ENCODE results near the gene DNAAF5. TPM values are rescaled to one million over a fixed set of nuclear protein-coding genes. Genes with fewer than 3 reads are reported as not detected.

The DNAAF5 gene
- total RNA-seq, 1 donor from 2014 or later, result 22.8 TPM

GRCh38 chr7:757741-758163 is 31.3 kb downstream of the DNAAF5 start:
- intact Hi-C loops (cut with micrococcal nuclease), result no loop called here
- ATAC-seq (no peak), DNase-seq (no peak)

DNA sequence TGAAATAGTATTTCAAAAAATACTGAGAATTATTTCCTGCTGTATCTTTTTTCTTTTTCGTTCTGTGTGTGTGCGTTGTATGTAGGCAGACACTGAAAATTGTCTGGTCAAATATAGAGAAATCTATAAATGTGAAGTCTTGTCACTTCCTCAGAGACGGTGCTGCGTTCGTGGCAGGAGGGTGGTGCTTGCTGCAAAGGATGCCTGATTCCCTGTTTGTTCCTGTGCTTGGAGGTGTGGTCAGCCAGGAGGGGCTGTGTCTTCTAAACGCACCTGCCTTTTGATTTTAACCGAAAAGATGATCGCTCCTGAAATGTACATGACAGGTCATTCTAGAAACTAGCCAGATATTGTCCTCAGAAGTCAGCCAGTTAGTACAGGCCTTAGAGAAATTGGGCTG is 33.1 kb downstream of the DNAAF5 start:
- ATAC-seq (no peak), DNase-seq (no peak)
- intact Hi-C loops (cut with micrococcal nuclease), result no loop called here

- intact Hi-C loops (cut with micrococcal nuclease), result no loop called here
- DNase-seq (no peak), ATAC-seq (no peak)
Measured at GRCh38 chr7:760006-760405, 33.5 kb downstream of the DNAAF5 start.

DNA sequence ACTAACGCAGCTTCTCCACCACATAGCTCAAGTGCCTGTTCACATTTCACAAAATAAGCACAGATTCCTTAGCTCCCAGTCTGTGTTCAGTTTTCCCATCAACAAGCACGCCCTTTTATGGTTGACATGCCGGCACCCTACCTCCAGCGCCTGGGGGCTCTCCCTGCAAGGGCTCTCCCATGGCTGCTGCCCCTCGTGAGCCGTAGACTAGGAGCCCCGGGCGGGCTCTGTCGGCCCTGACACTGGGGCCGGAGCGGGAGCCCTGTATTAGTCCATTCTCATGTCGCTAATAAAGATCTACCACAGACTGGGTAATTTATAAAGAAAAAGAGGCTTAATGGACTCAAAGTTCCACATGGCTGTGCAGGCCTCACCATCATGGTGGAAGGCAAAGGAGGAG is 34.6 kb downstream of the DNAAF5 start:
- DNase-seq, result no peak
- intact Hi-C loops (cut with micrococcal nuclease), result no loop called here
- ATAC-seq, result no peak

- intact Hi-C loops (cut with micrococcal nuclease), result no loop called here
- no peak for ATAC-seq
- no peak for DNase-seq
Measured at GRCh38 chr7:761631-762030, 35.1 kb downstream of the DNAAF5 start.

GRCh38 chr7:762885-763284 is 36.4 kb downstream of the DNAAF5 start:
- intact Hi-C loops (cut with micrococcal nuclease), result no loop called here
- DNase-seq (no peak), ATAC-seq (no peak)

GRCh38 chr7:763762-764161 is 37.3 kb downstream of the DNAAF5 start:
- DNase-seq, result no peak
- intact Hi-C loops (cut with micrococcal nuclease), result no loop called here
- ATAC-seq, result no peak

- no peak for ATAC-seq
Measured at GRCh38 chr7:765383-765782, 38.9 kb downstream of the DNAAF5 start.

DNA sequence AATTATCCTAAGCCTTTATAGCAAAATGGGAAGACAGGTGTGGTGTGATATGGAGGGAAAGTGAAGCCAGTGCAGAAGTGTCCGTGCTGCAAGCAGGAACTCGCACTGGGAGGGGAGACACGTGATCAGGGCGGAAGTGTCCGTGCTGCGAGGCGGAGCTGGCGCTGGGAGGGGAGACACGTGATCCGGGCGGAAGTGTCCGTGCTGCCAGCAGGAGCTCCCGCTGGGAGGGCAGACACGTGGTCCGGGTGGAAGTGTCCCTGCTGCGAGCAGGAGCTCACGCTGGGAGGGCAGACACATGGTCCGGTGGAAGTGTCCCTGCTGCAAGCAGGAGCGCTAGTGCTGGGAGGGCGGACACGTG is 41.1 kb downstream of the DNAAF5 start:
- no peak for ATAC-seq
- intact Hi-C loops (cut with micrococcal nuclease), result no loop called here
- DNase-seq, result no peak

More at GRCh38 chr7:765383-765782, 38.9 kb downstream of the DNAAF5 start:
- DNase-seq, result no peak
- intact Hi-C loops (cut with micrococcal nuclease), result no loop called here

DNA sequence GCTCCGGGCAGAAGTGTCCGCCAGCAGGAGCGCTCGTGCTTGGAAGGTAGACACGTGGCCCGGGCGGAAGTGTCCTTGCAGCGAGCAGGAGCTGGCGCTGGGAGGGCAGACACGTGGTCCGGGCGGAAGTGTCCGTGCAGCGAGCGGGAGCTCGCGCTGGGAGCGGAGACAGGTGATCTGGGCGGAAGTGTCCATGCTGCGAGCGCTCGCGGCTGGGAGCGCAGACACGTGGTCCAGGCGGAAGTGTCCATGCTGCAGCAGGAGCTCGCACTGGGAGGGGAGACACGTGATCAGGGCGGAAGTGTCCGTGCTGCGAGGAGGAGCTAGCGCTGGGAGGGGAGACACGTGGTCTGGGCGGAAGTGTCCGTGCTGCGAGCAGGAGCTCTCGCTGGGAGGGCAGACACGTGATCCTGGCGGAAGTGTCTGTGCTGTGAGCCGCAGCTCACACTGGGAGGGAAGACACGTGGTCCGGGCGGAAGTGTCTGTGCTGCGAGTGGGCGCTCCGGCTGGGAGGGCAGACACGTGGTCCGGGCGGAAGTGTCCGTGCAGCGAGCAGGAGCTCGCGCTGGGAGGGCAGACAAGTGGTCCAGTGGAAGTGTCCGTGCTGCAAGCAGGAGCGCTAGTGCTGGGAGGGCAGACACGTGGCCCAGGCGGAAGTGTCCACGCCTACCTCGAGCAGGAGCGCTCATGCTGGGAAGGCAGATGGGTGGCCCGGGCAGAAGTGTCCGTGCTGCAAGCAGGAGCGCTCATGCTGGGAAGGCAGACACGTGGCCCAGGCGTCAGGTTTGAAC is 41.6 kb downstream of the DNAAF5 start:
- intact Hi-C loops (cut with micrococcal nuclease), result no loop called here
- ATAC-seq, result peak; percentile 3
- DNase-seq, result peak; percentile 59

- intact Hi-C loops (cut with micrococcal nuclease), result no loop called here
- DNase-seq (peak; percentile 80), ATAC-seq (peak; percentile 67)
Measured at GRCh38 chr7:768881-769504, 42.5 kb downstream of the DNAAF5 start.

DNA sequence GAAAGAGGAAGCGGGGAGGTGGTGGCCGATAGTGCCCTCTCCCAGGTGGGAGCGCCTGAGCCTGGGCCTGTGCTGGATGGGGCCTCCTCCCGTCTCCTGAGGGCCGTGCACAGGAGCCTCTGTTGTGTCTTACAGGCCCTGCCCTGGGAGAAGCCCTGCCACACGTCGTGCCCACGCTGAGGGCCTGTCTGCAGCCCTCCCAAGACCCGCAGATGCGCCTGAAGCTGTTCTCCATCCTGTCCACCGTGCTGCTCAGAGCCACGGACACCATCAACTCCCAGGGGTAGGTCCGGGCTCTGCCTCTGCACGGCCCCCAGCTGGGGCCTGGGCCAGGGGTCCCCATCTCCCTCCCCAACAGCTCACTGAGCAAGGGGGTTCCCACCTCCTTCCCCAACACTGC is 43.8 kb downstream of the DNAAF5 start:
- no peak for ATAC-seq
- intact Hi-C loops (cut with micrococcal nuclease), result loop anchor here (10.0 kb wide), 1 partner anchor 446 kb away; no protein-coding TSS in a partner anchor
- no peak for DNase-seq

DNA sequence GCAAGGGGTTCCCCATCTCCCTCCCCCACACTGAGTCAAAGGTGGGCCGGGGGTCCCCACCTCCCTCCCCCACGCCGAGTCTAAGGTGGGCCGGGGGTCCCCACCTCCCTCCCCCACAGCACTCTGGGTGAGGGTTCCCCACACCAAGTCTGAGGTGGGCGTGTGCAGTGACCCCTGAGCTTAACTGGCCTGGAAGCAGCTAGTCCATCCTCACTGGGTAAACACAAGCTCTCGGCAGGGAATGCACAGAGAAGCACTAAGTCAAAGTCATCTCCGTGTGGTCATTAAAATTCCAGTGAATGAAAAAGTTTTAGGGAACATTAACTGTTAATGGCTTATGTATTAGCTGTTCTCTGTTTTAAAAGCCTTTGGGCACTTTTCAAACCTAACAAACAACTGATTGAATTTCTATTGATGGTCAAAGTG is 44.3 kb downstream of the DNAAF5 start:
- DNase-seq, result no peak
- no peak for ATAC-seq
- intact Hi-C loops (cut with micrococcal nuclease), result loop anchor here (10.0 kb wide), 1 partner anchor 446 kb away; no protein-coding TSS in a partner anchor

GRCh38 chr7:771234-772004 is 44.9 kb downstream of the DNAAF5 start:
- intact Hi-C loops (cut with micrococcal nuclease), result loop anchor here (10.0 kb wide), 1 partner anchor 447 kb away; no protein-coding TSS in a partner anchor
- DNase-seq (peak; percentile 85), ATAC-seq (peak; percentile 82)

DNA sequence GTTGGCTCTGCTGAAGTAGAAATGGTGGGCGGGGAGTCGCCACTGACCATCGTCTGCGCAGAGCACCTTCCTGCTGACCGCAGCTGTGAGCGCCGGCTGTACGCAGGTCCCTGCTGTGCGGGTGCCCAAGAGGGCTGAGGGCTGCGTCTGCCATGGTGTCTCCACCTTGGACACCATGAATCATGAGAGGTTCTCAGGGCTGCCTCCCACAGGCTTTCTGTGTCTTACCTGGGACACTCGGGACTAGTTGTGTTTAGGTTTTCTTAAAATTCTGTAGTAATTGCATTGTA is 45.5 kb downstream of the DNAAF5 start:
- ATAC-seq (no peak), DNase-seq (no peak)
- intact Hi-C loops (cut with micrococcal nuclease), result loop anchor here (10.0 kb wide), 1 partner anchor 447 kb away; no protein-coding TSS in a partner anchor

- no peak for ATAC-seq
- no peak for DNase-seq
- intact Hi-C loops (cut with micrococcal nuclease), result loop anchor here (10.0 kb wide), 1 partner anchor 448 kb away; no protein-coding TSS in a partner anchor
Measured at GRCh38 chr7:772392-772791, 45.9 kb downstream of the DNAAF5 start.

- intact Hi-C loops (cut with micrococcal nuclease), result loop anchor here (10.0 kb wide), 1 partner anchor 448 kb away; no protein-coding TSS in a partner anchor
- DNase-seq (no peak), ATAC-seq (no peak)
Measured at GRCh38 chr7:772861-773621, 46.5 kb downstream of the DNAAF5 start.

DNA sequence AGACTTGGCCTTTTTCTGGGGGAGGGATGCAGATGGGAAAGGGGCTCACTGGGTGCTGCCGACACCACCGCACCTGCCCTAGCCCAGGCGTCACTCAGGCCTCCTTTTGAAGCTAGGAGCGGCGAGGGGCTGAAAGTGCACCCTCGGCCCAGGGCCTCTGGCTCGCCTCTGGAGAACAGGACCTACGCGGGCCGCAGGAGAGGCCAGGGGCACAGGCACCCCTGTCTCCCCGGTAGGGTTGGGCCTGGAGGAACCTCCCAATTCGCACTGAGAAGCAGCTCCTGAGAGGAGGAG is 47.1 kb downstream of the DNAAF5 start:
- ATAC-seq (no peak), DNase-seq (no peak)
- intact Hi-C loops (cut with micrococcal nuclease), result loop anchor here (10.0 kb wide), 1 partner anchor 449 kb away; no protein-coding TSS in a partner anchor

Data from left ventricle myocardium superior (tissue), 1 donor.